ENCODE results near the gene RSPO1.

RSPO1 gene

GRCh38 chr1:37622131-37622530 lies 12.6 kb downstream of the RSPO1 start:
- no peak for TF ChIP-seq CTCF (IDR thresholded peaks at IDR 0.05; ENCODE audit: low read length, missing control alignments)
- no peak overlapping the region for H3K4me3 ChIP-seq (replicated peaks; ENCODE audit: low read depth, low read length)
- DNase-seq (ENCODE audit: low read depth): no peak

DNA sequence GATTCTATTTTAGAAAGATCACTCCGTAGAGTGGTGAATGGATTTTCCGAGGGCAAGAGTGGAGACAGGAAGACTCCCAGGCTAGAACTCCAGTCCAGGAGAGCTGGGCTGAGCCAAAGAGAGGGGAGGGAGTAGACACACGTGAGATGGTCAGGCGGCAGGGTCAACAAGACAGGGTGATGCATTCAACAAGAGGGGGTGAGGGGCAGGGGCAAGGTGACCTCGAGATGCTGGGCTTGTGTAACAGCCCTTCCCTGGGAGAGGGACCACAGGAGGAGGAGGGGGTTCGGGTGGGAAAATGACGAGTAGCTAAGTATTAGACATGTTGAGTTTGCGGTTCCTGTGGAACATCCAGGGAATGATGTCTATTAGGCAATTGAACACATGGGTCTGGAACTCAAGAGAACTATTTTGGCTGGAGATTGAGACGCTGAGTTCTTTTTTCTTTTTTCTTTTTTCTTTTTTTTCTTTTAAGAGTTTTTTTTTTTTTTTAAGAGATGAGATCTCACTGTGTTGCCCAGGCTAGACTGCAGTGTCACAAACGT lies 13.3 kb downstream of the RSPO1 start:
- TF ChIP-seq CTCF (IDR thresholded peaks at IDR 0.05; ENCODE audit: low read length, missing control alignments): no peak
- DNase-seq (ENCODE audit: low read depth): no peak
- no peak overlapping the region for H3K4me3 ChIP-seq (replicated peaks; ENCODE audit: low read depth, low read length)

DNA sequence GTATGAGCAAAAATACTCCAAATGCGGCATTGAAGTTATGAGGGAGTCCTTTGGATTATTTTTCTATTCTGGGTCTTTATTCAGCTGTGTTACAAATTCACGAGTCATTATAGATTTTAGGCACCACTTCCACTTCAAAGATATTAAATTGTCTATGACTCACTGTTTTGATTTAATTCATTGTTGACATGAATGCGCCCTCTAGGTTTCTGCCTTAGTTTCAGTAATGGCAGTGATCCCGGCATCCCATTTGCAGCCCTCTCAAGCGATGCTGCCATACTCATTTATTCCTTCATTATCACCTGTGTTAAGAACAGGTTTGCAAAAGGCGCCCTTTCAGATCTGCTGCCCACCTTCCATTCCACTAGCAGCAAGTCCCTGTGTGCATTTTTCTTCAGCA lies 14.0 kb downstream of the RSPO1 start:
- no peak for TF ChIP-seq CTCF (IDR thresholded peaks at IDR 0.05; ENCODE audit: low read length, missing control alignments)
- H3K4me3 ChIP-seq (replicated peaks; ENCODE audit: low read depth, low read length): no peak overlapping the region
- no peak for DNase-seq (ENCODE audit: low read depth)

DNA sequence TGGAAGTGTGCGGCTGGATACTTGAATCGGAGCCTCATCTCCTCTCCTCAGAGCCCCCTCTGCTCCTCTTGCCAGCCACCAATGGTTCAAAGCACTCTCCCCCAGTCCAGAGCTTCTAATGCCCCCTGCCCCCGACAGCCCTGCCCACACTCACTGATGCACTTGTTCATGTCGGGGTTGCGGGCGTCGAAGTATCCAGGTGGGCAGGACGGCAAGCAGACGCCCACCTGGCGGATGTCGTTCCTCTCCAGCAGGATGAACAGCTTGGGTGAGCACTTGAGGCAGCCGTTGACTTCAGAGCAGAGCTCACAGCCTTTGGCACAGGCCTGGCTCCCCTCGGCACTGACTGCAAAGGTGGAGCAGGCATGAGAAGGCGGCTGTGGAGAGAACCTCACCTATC lies 18.4 kb downstream of the RSPO1 start:
- no peak for DNase-seq (ENCODE audit: low read depth)
- no peak for TF ChIP-seq CTCF (IDR thresholded peaks at IDR 0.05; ENCODE audit: low read length, missing control alignments)
- H3K4me3 ChIP-seq (replicated peaks; ENCODE audit: low read depth, low read length): no peak overlapping the region

DNA sequence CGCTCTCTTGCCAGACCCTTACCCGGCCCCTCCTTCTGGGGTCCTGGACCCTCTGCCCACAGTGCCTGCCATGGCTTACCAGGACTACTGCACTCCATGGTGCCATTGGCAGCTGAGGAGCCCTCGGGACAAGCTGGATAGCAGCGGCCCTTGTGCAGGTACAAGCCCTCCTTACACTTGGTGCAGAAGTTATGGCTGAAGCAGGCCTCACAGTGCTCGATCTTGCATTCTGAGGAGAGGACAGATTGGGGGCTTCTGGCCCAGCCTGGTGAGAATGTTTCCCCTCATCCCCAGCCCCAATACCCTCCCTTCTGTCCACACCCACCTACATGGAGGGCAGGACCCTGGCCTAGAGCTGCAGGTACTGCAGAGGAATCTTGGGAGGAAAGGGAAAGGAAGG lies 20.6 kb downstream of the RSPO1 start:
- H3K4me3 ChIP-seq (replicated peaks; ENCODE audit: low read depth, low read length): no peak overlapping the region
- no peak for TF ChIP-seq CTCF (IDR thresholded peaks at IDR 0.05; ENCODE audit: low read length, missing control alignments)
- no peak for DNase-seq (ENCODE audit: low read depth)

GRCh38 chr1:37612186-37612585 lies 22.5 kb downstream of the RSPO1 start:
- no peak overlapping the region for H3K4me3 ChIP-seq (replicated peaks; ENCODE audit: low read depth, low read length)
- no peak for TF ChIP-seq CTCF (IDR thresholded peaks at IDR 0.05; ENCODE audit: low read length, missing control alignments)

GRCh38 chr1:37609994-37610393 lies 24.7 kb downstream of the RSPO1 start:
- H3K4me3 ChIP-seq (replicated peaks; ENCODE audit: low read depth, low read length): no peak overlapping the region
- no peak for TF ChIP-seq CTCF (IDR thresholded peaks at IDR 0.05; ENCODE audit: low read length, missing control alignments)
- DNase-seq (ENCODE audit: low read depth): no peak

More at GRCh38 chr1:37612186-37612585, 22.5 kb downstream of the RSPO1 start:
- DNase-seq (ENCODE audit: low read depth): no peak
